Heart right ventricle (tissue), 16 donors: ENCODE results near the gene GMDS. TPM values are rescaled to one million over a fixed set of nuclear protein-coding genes. Genes with fewer than 3 reads are reported as not detected.

Experiments
- ATAC-seq, 8 donors: fragments of 200-7000 bp; cut with Tn5 transposase; one replicate each; pipeline ENCODE4 v1.9.1; 2020; ENCODE audit warnings: mild to moderate bottlenecking in 8 of 8, moderate library complexity in 8 of 8, moderate number of reproducible peaks in 1 of 8
- DNase-seq, 2 donors: peaks; one replicate each; pipeline ENCODE4 v3.0.0-alpha.2; 2020
- H3K27ac ChIP-seq, 10 donors: fragments of 200-600 bp; sonication (generic) in 2 of 10; one replicate each; pipeline versions ENCODE4 v1.5.0 to v1.8.0; 2020 to 2022; ENCODE audit warnings: mild to moderate bottlenecking in 3 of 10
- H3K27me3 ChIP-seq, 7 donors: fragments of 200-600 bp; one replicate each; pipeline ENCODE4 v1.8.0; 2021 to 2022; ENCODE audit warnings: mild to moderate bottlenecking in 2 of 7
- H3K36me3 ChIP-seq, 9 donors: fragments of 200-600 bp; sonication (generic) in 1 of 9; one replicate each; pipeline versions ENCODE4 v1.5.0 to v1.8.0; 2020 to 2022; ENCODE audit warnings: mild to moderate bottlenecking in 2 of 9
- H3K4me1 ChIP-seq, 9 donors: fragments of 200-600 bp; sonication (generic) in 1 of 9; one replicate each; pipeline versions ENCODE4 v1.5.0 to v1.8.0; 2020 to 2022; ENCODE audit warnings: mild to moderate bottlenecking in 4 of 9
- H3K4me3 ChIP-seq, 10 donors: fragments of 200-600 bp; sonication (generic) in 2 of 10; one replicate each; pipeline versions ENCODE4 v1.5.0 to v1.8.0; 2020 to 2022; ENCODE audit warnings: mild to moderate bottlenecking in 7 of 10, moderate library complexity in 2 of 10
- H3K9me3 ChIP-seq, 11 donors: fragments of 200-600 bp in 10 of 11; sonication (generic) in 2 of 11; one replicate each; pipeline versions ENCODE4 v1.5.0 to v1.8.0; 2013 to 2022; ENCODE audit warnings: mild to moderate bottlenecking in 2 of 11, control low read depth in 1 of 11, moderate library complexity in 1 of 11
- WGBS, 2 donors: extraction: QIAGEN DNeasy Blood & Tissue Kit; methylation state at CpG; one replicate each; pipeline ENCODE4 v1.1.7; 2013; ENCODE audit warnings: inconsistent platforms in 1 of 2; 5-methylcytosine and 5-hydroxymethylcytosine counted together
- intact Hi-C, 10 donors: fragments of 100-400 bp; cut with DNase I; formaldehyde crosslinking; loops; one replicate each; pipeline versions ENCODE4 v1.11.1 to v1.14.2; 2022
- polyA plus RNA-seq, 2 donors: library from polyadenylated mRNA; stranded (reverse); fragments of 200-250 nt; gene quantifications; one replicate each; pipeline ENCODE4 v1.2.3, GENCODE V29; 2013
- total RNA-seq, 10 donors: library from RNA; stranded (reverse); fragmentation: NEBNext Ultra II Directional in 3 of 10; extraction: Animal tissue kit (Norgen Biotek cat#: 25700) in 3 of 10; gene quantifications; one replicate each; pipeline versions ENCODE4 v1.2.1 to v1.2.4, GENCODE V29; 2021 to 2023
- TF ChIP-seq, protein P1 (sequence below), 9 donors: fragments of 200-600 bp; sonication (generic) in 2 of 9; IDR thresholded peaks; one replicate each; pipeline versions ENCODE4 v1.5.0 to v1.8.0; 2021 to 2022; ENCODE audit warnings: antibody characterized with exemption in 9 of 9, mild to moderate bottlenecking in 5 of 9, moderate library complexity in 1 of 9
- donor health status: Arrhythmogenic right ventricular cardiomyopathy.
- donor health status: ischemic (EF 13 %, LVEDD 7.1; RV severe dilation, severe dysfunction).
- donor health status: healthy with polysubstance abuse.
- donor health status: DM: no; HTN: yes; CAD: no.
- donor health status: DM: no; HTN: no; CAD: no.
- donor health status: ischemic (EF 25% LVEDD 6.9; RV normal size, moderate dysfunction).
- donor health status: ischemic (EF 25% LVEDD 5.7; RV mildly dilated, moderate dysfunction).
- donor health status: healthy.
- donor health status: DM: yes; HTN: yes; CAD: no.
- donor health status: Ischemic cardiomyopathy.
- donor health status: ischemic (EF 35%, LVEDD 5.7; RV mildly dilated, moderate dysfunction).
- donor health status: nonischemic (EF 11% LVEDD 7.7; RV severe dilation, severe dysfunction).
- donor health status: DM: yes; HTN: yes; CAD: no.
- donor health status: PGD.
- donor health status: ischemic (EF 29% LVEDD 5.4; RV normal size, mild dysfunction).
- donor health status: nonischemic (EF 23%, LVEDD 6.1; RV moderate dilation, normal function).

GMDS gene
- total and polyA plus RNA-seq, 12 donors: 5.0 to 10.6 (median 6.9) TPM

DNA sequence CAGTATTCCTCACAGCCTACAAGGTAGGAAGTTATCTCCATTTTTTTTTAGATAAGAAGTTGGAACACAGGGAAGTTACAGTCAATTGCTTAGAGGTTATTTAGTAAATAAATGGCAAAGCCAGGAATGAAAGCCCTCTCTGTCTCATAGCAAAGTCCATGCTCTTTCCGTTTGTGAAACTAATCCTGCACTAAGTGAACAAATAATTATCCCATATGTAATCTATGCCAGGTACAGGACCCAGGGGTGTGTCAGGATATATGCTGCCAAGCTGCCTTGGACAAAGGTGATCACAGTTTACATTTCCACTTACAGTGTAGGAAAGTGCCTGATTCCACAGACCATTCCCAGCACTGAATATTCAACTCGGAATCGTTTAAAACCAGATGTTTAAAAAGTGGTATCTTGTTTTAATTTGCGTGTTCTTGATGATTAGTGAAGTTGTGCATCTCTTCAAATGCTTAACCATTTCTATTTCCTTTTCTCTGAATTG lies 13.6 kb upstream of the GMDS start:
- intact Hi-C loops: no loop called here
- 76 to 82% methylated on average over 4 of the region's 4 CpGs for WGBS, 2 donors
- Histone ChIP-seq H3K4me1 (no peaks in the 10 kb centered on the region), H3K4me3 (no peak overlapping the region), H3K27me3 (no peaks in the 10 kb centered on the region), H3K27ac (no peak overlapping the region), H3K9me3 (peaks cover 0 to 17% (median 4%) of the 10 kb centered on the region in 11 donors), H3K36me3 (peaks cover 0 to 29% (median 0%) of the 10 kb centered on the region in 9 donors)
- no peak for ATAC-seq
- TF ChIP-seq, protein P1, sequence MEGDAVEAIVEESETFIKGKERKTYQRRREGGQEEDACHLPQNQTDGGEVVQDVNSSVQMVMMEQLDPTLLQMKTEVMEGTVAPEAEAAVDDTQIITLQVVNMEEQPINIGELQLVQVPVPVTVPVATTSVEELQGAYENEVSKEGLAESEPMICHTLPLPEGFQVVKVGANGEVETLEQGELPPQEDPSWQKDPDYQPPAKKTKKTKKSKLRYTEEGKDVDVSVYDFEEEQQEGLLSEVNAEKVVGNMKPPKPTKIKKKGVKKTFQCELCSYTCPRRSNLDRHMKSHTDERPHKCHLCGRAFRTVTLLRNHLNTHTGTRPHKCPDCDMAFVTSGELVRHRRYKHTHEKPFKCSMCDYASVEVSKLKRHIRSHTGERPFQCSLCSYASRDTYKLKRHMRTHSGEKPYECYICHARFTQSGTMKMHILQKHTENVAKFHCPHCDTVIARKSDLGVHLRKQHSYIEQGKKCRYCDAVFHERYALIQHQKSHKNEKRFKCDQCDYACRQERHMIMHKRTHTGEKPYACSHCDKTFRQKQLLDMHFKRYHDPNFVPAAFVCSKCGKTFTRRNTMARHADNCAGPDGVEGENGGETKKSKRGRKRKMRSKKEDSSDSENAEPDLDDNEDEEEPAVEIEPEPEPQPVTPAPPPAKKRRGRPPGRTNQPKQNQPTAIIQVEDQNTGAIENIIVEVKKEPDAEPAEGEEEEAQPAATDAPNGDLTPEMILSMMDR (IDR thresholded peaks at IDR 0.05): no peak
- no peak for DNase-seq

DNA sequence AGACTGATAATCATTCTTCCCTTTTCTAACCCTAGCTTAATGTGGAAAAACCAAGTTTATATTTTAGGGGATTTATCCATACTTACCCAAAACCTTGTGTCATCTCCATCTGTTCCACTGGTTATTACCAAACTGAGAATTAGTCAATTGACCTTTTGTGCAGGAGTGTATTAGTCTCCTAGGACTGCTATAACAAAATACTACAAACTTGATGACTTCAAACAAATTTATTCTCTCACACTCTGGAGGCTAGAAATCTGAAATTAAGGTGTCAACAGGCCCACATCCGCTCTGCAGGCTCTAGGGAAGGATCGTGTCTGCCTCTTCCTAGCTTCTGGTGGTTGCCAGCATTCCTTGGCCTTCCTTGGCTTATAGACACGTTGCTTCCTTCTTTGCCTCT lies 12.7 kb upstream of the GMDS start:
- H3K27me3 ChIP-seq: no peaks in the 10 kb centered on the region
- peaks cover 0 to 17% (median 4%) of the 10 kb centered on the region in 11 donors for H3K9me3 ChIP-seq
- no peaks in the 10 kb centered on the region for H3K4me1 ChIP-seq
- ATAC-seq: no peak
- intact Hi-C loops: no loop called here
- DNase-seq: no peak
- no peak overlapping the region for H3K4me3 ChIP-seq
- no peak overlapping the region for H3K27ac ChIP-seq
- peaks cover 0 to 33% (median under 1%) of the 10 kb centered on the region in 9 donors for H3K36me3 ChIP-seq
- WGBS, 2 donors: 90 to 93% methylated on average over 3 of the region's 3 CpGs
- TF ChIP-seq, protein P1 (IDR thresholded peaks at IDR 0.05): no peak

DNA sequence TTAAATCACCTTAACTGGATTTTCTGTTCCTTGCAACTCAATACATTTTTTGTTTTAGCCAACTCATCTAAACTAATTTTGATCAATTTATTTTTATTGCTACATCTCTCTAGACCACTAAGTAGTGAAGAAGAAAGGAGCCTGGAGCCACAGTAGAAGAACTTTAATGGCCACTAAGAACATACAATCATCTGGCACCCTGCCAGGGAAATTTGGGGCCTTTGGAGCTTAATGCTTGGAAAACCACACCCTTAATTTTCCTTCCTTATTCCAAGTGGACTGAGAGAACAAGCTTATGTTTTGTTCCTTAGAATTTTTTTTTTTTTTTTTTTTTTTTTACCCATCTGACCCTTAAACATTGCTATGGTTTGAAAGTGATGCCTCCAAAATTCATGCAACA lies 12.0 kb upstream of the GMDS start:
- Histone ChIP-seq H3K4me1 (no peaks in the 10 kb centered on the region), H3K9me3 (peaks cover 0 to 17% (median 4%) of the 10 kb centered on the region in 11 donors), H3K27me3 (no peaks in the 10 kb centered on the region), H3K4me3 (no peak overlapping the region), H3K27ac (peak overlapping the region in 1 of 10 donors; percentile 15), H3K36me3 (peaks cover 0 to 41% (median 3%) of the 10 kb centered on the region in 9 donors)
- peak in 1 of 2 donors; percentile 44 for DNase-seq
- TF ChIP-seq, protein P1 (IDR thresholded peaks at IDR 0.05): no peak
- intact Hi-C loops: no loop called here
- ATAC-seq: no peak

DNA sequence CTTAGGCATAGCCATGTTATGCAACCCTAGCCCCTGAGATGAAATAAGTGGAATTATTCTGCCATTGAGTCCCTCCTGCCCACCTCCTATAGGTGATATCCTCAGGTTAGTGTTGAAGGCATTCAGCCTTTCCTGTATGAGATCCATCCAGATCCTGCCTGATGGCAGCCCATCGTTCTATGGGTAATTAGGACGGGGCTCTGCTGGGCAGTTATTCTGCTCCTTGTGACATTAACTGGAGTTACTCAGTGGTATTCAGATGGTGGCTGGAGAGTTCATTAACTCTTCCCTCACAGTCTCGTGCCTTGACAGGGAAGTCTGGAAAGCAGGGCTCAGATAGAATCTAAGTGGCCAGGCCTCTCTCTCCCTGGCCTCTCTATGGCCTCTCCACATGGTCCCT lies 9.3 kb upstream of the GMDS start:
- DNase-seq: no peak
- intact Hi-C loops: loop anchor here in 1 of 10 donors (5.0 kb wide), 1 partner anchor 503 kb away; no protein-coding TSS in a partner anchor
- Histone ChIP-seq H3K36me3 (peaks cover 0 to 63% (median 3%) of the 10 kb centered on the region in 9 donors), H3K27me3 (no peaks in the 10 kb centered on the region), H3K4me1 (no peaks in the 10 kb centered on the region), H3K27ac (no peak overlapping the region), H3K9me3 (peaks cover 0 to 17% (median 4%) of the 10 kb centered on the region in 11 donors), H3K4me3 (no peak overlapping the region)
- 99 to 100% methylated on average over 3 of the region's 3 CpGs for whole genome bisulfite sequencing, 2 donors
- ATAC-seq: no peak
- TF ChIP-seq, protein P1 (IDR thresholded peaks at IDR 0.05): no peak
